H9 (cell line): Measurements from ENCODE around the gene HMCN1. TPM values are rescaled to one million over a fixed set of nuclear protein-coding genes. Genes with fewer than 3 reads are reported as not detected.
A peak's percentile ranks its signal among the peaks of the same experiment; 100 is the strongest.

Experiments used
- DNase-seq: peaks from one replicate; pipeline ENCODE4 v3.0.0-alpha.2; 2017
- H2AFZ ChIP-seq: one replicate; pipeline ENCODE4 v1.6.1; 2013; ENCODE audit warnings: mild to moderate bottlenecking, low read length, control low read depth, moderate library complexity
- H2AK5ac ChIP-seq: 2 replicates; pipeline ENCODE4 v1.6.1; 2013; ENCODE audit warnings: low read length, control low read depth, mixed read lengths; ENCODE audit not compliant: insufficient read length
- H2BK120ac ChIP-seq: one replicate; pipeline ENCODE4 v1.6.1; 2013; ENCODE audit warnings: low read depth, mild to moderate bottlenecking, low read length, control low read depth, inconsistent platforms; ENCODE audit not compliant: poor library complexity, severe bottlenecking
- H2BK12ac ChIP-seq: 2 replicates; pipeline ENCODE4 v1.6.1; 2013; ENCODE audit warnings: low read length, control low read depth, mixed read lengths, low read depth; ENCODE audit not compliant: insufficient read length
- H2BK15ac ChIP-seq: 2 replicates; pipeline ENCODE4 v1.6.1; 2013; ENCODE audit warnings: low read depth, low read length, control low read depth
- H2BK20ac ChIP-seq: one replicate; pipeline ENCODE4 v1.6.1; 2013; ENCODE audit warnings: low read depth, mild to moderate bottlenecking, low read length, control low read depth, inconsistent platforms; ENCODE audit not compliant: poor library complexity, severe bottlenecking
- H2BK5ac ChIP-seq: 2 replicates; pipeline ENCODE4 v1.6.1; 2013; ENCODE audit warnings: low read length, control low read depth, mixed read lengths; ENCODE audit not compliant: insufficient read length
- H3K14ac ChIP-seq: 2 replicates; pipeline ENCODE4 v1.6.1; 2013; ENCODE audit warnings: low read length, control low read depth; ENCODE audit not compliant: insufficient read depth
- H3K18ac ChIP-seq: 2 replicates; pipeline ENCODE4 v1.6.1; 2013; ENCODE audit warnings: low read depth, mild to moderate bottlenecking, mixed read lengths, low read length, control low read depth; ENCODE audit not compliant: insufficient read length
- H3K23ac ChIP-seq: 2 replicates; pipeline ENCODE4 v1.6.1; 2013; ENCODE audit warnings: low read length, control low read depth, mixed read lengths, low read depth; ENCODE audit not compliant: insufficient read length
- H3K23me2 ChIP-seq: 2 replicates; pipeline ENCODE4 v1.6.1; 2013; ENCODE audit warnings: low read depth, mild to moderate bottlenecking, mixed read lengths, low read length, control low read depth; ENCODE audit not compliant: insufficient read length, poor library complexity, severe bottlenecking
- H3K27ac ChIP-seq: 2 replicates; pipeline ENCODE4 v1.5.1; 2013; ENCODE audit warnings: low read length, control low read depth, mixed read lengths, low read depth; ENCODE audit not compliant: insufficient read length
- H3K27me3 ChIP-seq: 2 replicates; pipeline ENCODE4 v1.6.1; 2013; ENCODE audit warnings: low read length, control low read depth, inconsistent platforms; ENCODE audit not compliant: insufficient read depth
- H3K4ac ChIP-seq: 2 replicates; pipeline ENCODE4 v1.6.1; 2013; ENCODE audit warnings: low read depth, mild to moderate bottlenecking, control low read depth, inconsistent platforms, low read length, moderate library complexity
- H3K4me1 ChIP-seq: 2 replicates; pipeline ENCODE4 v1.6.1; 2013; ENCODE audit warnings: low read length, control low read depth, inconsistent platforms; ENCODE audit not compliant: insufficient read depth
- H3K4me2 ChIP-seq: 2 replicates; pipeline ENCODE4 v1.6.1; 2013; ENCODE audit warnings: low read length, control low read depth, mixed read lengths; ENCODE audit not compliant: insufficient read length, insufficient read depth
- H3K56ac ChIP-seq: 2 replicates; pipeline ENCODE4 v1.6.1; 2013; ENCODE audit warnings: low read depth, mild to moderate bottlenecking, mixed read lengths, low read length, control low read depth; ENCODE audit not compliant: insufficient read length
- H3K79me1 ChIP-seq: 2 replicates; pipeline ENCODE4 v1.6.1; 2013; ENCODE audit warnings: low read depth, mild to moderate bottlenecking, moderate library complexity, low read length, control low read depth, inconsistent platforms; ENCODE audit not compliant: insufficient read depth, poor library complexity, severe bottlenecking
- H3K79me2 ChIP-seq: 2 replicates; pipeline ENCODE4 v1.6.1; 2013; ENCODE audit warnings: low read length, control low read depth, inconsistent platforms; ENCODE audit not compliant: insufficient read depth
- H3K9ac ChIP-seq: 2 replicates; pipeline ENCODE4 v1.6.1; 2013; ENCODE audit warnings: low read length, control low read depth, mixed read lengths; ENCODE audit not compliant: insufficient read length; ENCODE audit errors: extremely low read depth
- H3K9me3 ChIP-seq: one replicate; pipeline ENCODE4 v1.6.1; 2013; ENCODE audit warnings: low read depth, low read length, inconsistent platforms; ENCODE audit not compliant: control insufficient read depth
- H3T11ph ChIP-seq: one replicate; pipeline ENCODE4 v1.6.1; 2013; ENCODE audit warnings: mild to moderate bottlenecking, low read length, control low read depth, inconsistent platforms
- H4K20me1 ChIP-seq: one replicate; pipeline ENCODE4 v1.6.1; 2013; ENCODE audit not compliant: control insufficient read depth, insufficient read length, insufficient read depth
- H4K5ac ChIP-seq: 2 replicates; pipeline ENCODE4 v1.6.1; 2013; ENCODE audit warnings: low read depth, mild to moderate bottlenecking, mixed read lengths, low read length, control low read depth; ENCODE audit not compliant: insufficient read length
- H4K8ac ChIP-seq: replicated peaks from 2 replicates; pipeline ENCODE4 v1.6.1; 2013; ENCODE audit warnings: low read length, control low read depth, mixed read lengths, low read depth; ENCODE audit not compliant: insufficient read length
- H4K91ac ChIP-seq: 2 replicates; pipeline ENCODE4 v1.6.1; 2013; ENCODE audit warnings: low read depth, mild to moderate bottlenecking, moderate library complexity, mixed read lengths, low read length, control low read depth; ENCODE audit not compliant: insufficient read length
- H3K27ac Mint-ChIP-seq, 3 experiments: 2 replicates in 2 of 3; 3 replicates in 1 of 3; pipeline ENCODE4 v1.8.0; 2020 to 2021; ENCODE audit warnings: mixed read lengths in 3 of 3, mild to moderate bottlenecking in 1 of 3, moderate library complexity in 1 of 3
- H3K27me3 Mint-ChIP-seq: 2 replicates; pipeline ENCODE4 v1.8.0; 2021; ENCODE audit warnings: low read depth, mild to moderate bottlenecking, moderate library complexity, mixed read lengths
- H3K36me3 Mint-ChIP-seq, 3 experiments: 2 replicates in 2 of 3; 3 replicates in 1 of 3; pipeline ENCODE4 v1.8.0; 2020 to 2021; ENCODE audit warnings: low read depth in 3 of 3, mixed read lengths in 3 of 3; ENCODE audit not compliant: insufficient read depth in 1 of 3
- H3K4me1 Mint-ChIP-seq, 2 experiments: 2 replicates each; pipeline ENCODE4 v1.8.0; 2020; ENCODE audit warnings: mixed read lengths in 2 of 2
- H3K4me3 Mint-ChIP-seq, 2 experiments: 2 replicates in 1 of 2; 3 replicates in 1 of 2; pipeline ENCODE4 v1.8.0; 2020 to 2021; ENCODE audit warnings: mild to moderate bottlenecking in 2 of 2, mixed read lengths in 2 of 2, moderate library complexity in 1 of 2
- H3K9me3 Mint-ChIP-seq, 2 experiments: 2 replicates in 1 of 2; 3 replicates in 1 of 2; pipeline ENCODE4 v1.8.0; 2020; ENCODE audit warnings: mild to moderate bottlenecking in 2 of 2, mixed read lengths in 2 of 2, moderate library complexity in 1 of 2
- CTCF ChIP-seq: fragments of 200-600 bp; sonication (generic); conservative IDR thresholded peaks from 3 replicates; pipeline ENCODE4 v1.8.0; 2021; ENCODE audit warnings: antibody characterized with exemption, mild to moderate bottlenecking
- WGBS: extraction: QIAGEN DNeasy Blood & Tissue Kit; methylation state at CpG from one replicate; pipeline ENCODE4 v1.1.7; 2013; ENCODE audit warnings: missing lambda C conversion rate, low lambda C conversion rate, mixed read lengths; ENCODE audit not compliant: insufficient read length; ENCODE audit errors: extremely low coverage; 5-methylcytosine and 5-hydroxymethylcytosine counted together
- total RNA-seq: library from RNA; stranded (reverse); gene quantifications from 2 replicates; pipeline ENCODE4 v1.2.1, GENCODE V29; 2021

The HMCN1 gene
- total RNA-seq, 1 experiment from 2014 or later: 3.3 TPM

- Histone ChIP-seq H4K5ac (no peak overlapping the region), H2BK5ac (no peak overlapping the region), H2BK15ac (no peak overlapping the region), H3K4ac (no peak overlapping the region), H2BK12ac (no peak overlapping the region), H3K14ac (no peak overlapping the region), H3K23me2 (no peaks in the 10 kb centered on the region), H3K4me1 (no peaks in the 10 kb centered on the region), H3K79me1 (no peaks in the 10 kb centered on the region), H2BK120ac (no peak overlapping the region), H3T11ph (no peak overlapping the region), H3K9ac (no peak overlapping the region), H4K8ac (no peak overlapping the region), H3K56ac (no peak overlapping the region), H2AK5ac (no peak overlapping the region), H2BK20ac (no peak overlapping the region), H3K18ac (no peak overlapping the region), H3K9me3 (no peaks in the 10 kb centered on the region), H2AFZ (no peak overlapping the region), H4K20me1 (no peaks in the 10 kb centered on the region), H4K91ac (no peak overlapping the region), H3K79me2 (no peaks in the 10 kb centered on the region), H3K23ac (no peak overlapping the region), H3K27ac (no peak overlapping the region), H3K4me2 (no peak overlapping the region), H3K27me3 (no peaks in the 10 kb centered on the region)
- peak; percentile 23; the same call in 2 of the 3 replicates for TF ChIP-seq CTCF
- Mint-ChIP-seq H3K4me1 (no peaks in the 10 kb centered on the region), H3K4me3 (no peak overlapping the region), H3K36me3 (no peaks in the 10 kb centered on the region; a peak in 1 of 7 replicates), H3K27me3 (no peaks in the 10 kb centered on the region), H3K27ac (no peak overlapping the region), H3K9me3 (no peaks in the 10 kb centered on the region)
- no CpG with 5 or more reads among the region's 2 CpGs for WGBS
- DNase-seq: no peak
Measured at GRCh38 chr1:185998391-185998790, 264.2 kb downstream of the HMCN1 start.
